Measurements from ENCODE around the gene SPATA13.

DNA sequence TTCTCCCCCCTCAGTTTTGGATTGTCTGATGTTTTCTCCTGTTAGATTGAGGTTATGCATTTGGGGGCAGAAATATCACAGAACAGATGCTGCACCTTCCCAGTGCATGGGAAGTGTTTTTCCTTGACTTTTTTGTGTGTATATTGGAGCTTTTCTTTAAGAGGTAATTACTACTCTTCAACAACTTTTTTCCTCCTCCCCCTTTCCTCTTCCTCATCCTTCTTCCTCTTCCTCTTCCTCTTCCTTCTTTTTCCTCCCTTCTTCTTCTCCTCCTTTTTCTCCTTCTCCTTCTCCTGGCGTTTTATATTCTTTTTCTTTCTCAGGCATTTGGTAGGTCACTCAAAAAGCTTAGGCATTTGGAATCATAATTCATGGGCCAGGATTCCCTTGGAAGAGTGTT lies 18.1 kb upstream of the SPATA13 start:
- TF ChIP-seq POLR2AphosphoS5 (IDR thresholded peaks at IDR 0.05; ENCODE audit: insufficient read depth, low read depth, low read length) (no peak), EZH2 (IDR thresholded peaks at IDR 0.05; ENCODE audit: borderline replicate concordance, low read depth, low read length, severe bottlenecking) (no peak), POLR2A (IDR thresholded peaks at IDR 0.05; ENCODE audit: low read depth, low read length) (no peak)
- TF ChIP-seq, protein P1, sequence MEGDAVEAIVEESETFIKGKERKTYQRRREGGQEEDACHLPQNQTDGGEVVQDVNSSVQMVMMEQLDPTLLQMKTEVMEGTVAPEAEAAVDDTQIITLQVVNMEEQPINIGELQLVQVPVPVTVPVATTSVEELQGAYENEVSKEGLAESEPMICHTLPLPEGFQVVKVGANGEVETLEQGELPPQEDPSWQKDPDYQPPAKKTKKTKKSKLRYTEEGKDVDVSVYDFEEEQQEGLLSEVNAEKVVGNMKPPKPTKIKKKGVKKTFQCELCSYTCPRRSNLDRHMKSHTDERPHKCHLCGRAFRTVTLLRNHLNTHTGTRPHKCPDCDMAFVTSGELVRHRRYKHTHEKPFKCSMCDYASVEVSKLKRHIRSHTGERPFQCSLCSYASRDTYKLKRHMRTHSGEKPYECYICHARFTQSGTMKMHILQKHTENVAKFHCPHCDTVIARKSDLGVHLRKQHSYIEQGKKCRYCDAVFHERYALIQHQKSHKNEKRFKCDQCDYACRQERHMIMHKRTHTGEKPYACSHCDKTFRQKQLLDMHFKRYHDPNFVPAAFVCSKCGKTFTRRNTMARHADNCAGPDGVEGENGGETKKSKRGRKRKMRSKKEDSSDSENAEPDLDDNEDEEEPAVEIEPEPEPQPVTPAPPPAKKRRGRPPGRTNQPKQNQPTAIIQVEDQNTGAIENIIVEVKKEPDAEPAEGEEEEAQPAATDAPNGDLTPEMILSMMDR (IDR thresholded peaks at IDR 0.05; ENCODE audit: extremely low read depth in 1 of 2, insufficient read depth in 1 of 2, low read depth in 1 of 2, low read length in 2 of 2), result no peak

All from endothelial cell of umbilical vein (primary cell).